Fibroblast of lung (primary cell): ENCODE measurements around the gene ERBB3. TPM values are rescaled to one million over a fixed set of nuclear protein-coding genes. Genes with fewer than 3 reads are reported as not detected.
A peak's percentile ranks its signal among the peaks of the same experiment; 100 is the strongest.

ENCODE experiments used
- DNase-seq, 2 donors: peaks; one replicate each; pipeline versions ENCODE4 v3.0.0 to v3.0.0-alpha.2; 2010; ENCODE audit warnings: low read depth in 2 of 2
- H2AFZ ChIP-seq: 2 replicates; pipeline ENCODE4 v1.5.1; 2012; ENCODE audit warnings: low read length, control low read depth, inconsistent platforms
- H3K27ac ChIP-seq: 2 replicates; pipeline ENCODE4 v1.5.1; 2011; ENCODE audit warnings: low read length, control low read depth; ENCODE audit not compliant: insufficient read depth
- H3K27me3 ChIP-seq: 2 replicates; pipeline ENCODE4 v1.5.1; 2011; ENCODE audit warnings: mild to moderate bottlenecking, low read length; ENCODE audit not compliant: control insufficient read depth, insufficient read depth
- H3K36me3 ChIP-seq: 2 replicates; pipeline ENCODE4 v1.5.1; 2011; ENCODE audit warnings: low read length; ENCODE audit not compliant: control insufficient read depth, insufficient read depth
- H3K4me1 ChIP-seq: 2 replicates; pipeline ENCODE4 v1.5.1; 2011; ENCODE audit warnings: low read length; ENCODE audit not compliant: control insufficient read depth, insufficient read depth; ENCODE audit errors: extremely low read depth
- H3K4me2 ChIP-seq: 2 replicates; pipeline ENCODE4 v1.5.1; 2011; ENCODE audit warnings: low read length, control low read depth; ENCODE audit not compliant: insufficient read depth; ENCODE audit errors: extremely low read depth
- H3K4me3 ChIP-seq, 4 experiments: fragments of 200-600 bp in 1 of 4; sonication (generic) in 1 of 4; replicated peaks in 1 of 4; 2 replicates each; pipeline ENCODE4 v1.5.1; 2011 to 2016; ENCODE audit warnings: low read length in 4 of 4, low read depth in 3 of 4, mild to moderate bottlenecking in 3 of 4, control low read depth in 2 of 4, inconsistent platforms in 1 of 4, mixed read lengths in 1 of 4; ENCODE audit not compliant: insufficient read depth in 1 of 4; ENCODE audit errors: control extremely low read depth in 1 of 4
- H3K79me2 ChIP-seq: 2 replicates; pipeline ENCODE4 v1.5.1; 2012; ENCODE audit warnings: mild to moderate bottlenecking, low read length, inconsistent platforms; ENCODE audit not compliant: control insufficient read depth, insufficient read depth
- H3K9ac ChIP-seq: 2 replicates; pipeline ENCODE4 v1.5.1; 2011; ENCODE audit warnings: mild to moderate bottlenecking, low read length, control low read depth; ENCODE audit not compliant: insufficient read depth
- H3K9me3 ChIP-seq: 2 replicates; pipeline ENCODE4 v1.5.1; 2012; ENCODE audit warnings: low read depth, low read length; ENCODE audit not compliant: control insufficient read depth, insufficient read depth
- H4K20me1 ChIP-seq: 2 replicates; pipeline ENCODE4 v1.5.1; 2011; ENCODE audit warnings: low read length; ENCODE audit not compliant: control insufficient read depth, insufficient read depth; ENCODE audit errors: extremely low read depth
- CTCF ChIP-seq, 2 donors: IDR thresholded peaks in 1 of 2; conservative IDR thresholded peaks in 1 of 2; 1 replicate in 1 of 2; 2 replicates in 1 of 2; pipeline ENCODE4 v1.5.1; 2011 to 2012; ENCODE audit warnings: low read length in 2 of 2, control low read depth in 1 of 2, inconsistent platforms in 1 of 2, low read depth in 1 of 2, mild to moderate bottlenecking in 1 of 2
- EZH2 ChIP-seq: IDR thresholded peaks from 2 replicates; pipeline ENCODE4 v1.5.1; 2012; ENCODE audit warnings: low read length, control low read depth, mild to moderate bottlenecking; ENCODE audit errors: missing control alignments
- polyA plus RNA-seq, 2 donors: library from polyadenylated mRNA; depleted of rRNA in 1 of 2; stranded (reverse) in 1 of 2; unstranded in 1 of 2; fragments of >200 nt; gene quantifications; 2 replicates each; pipeline ENCODE4 v1.2.1, GENCODE V29; 2011 to 2012; ENCODE audit warnings: missing spikeins in 1 of 2
- total RNA-seq: library from RNA; depleted of rRNA; stranded (reverse); fragments of >200 nt; gene quantifications from 2 replicates; pipeline ENCODE4 v1.2.1, GENCODE V29; 2014

The ERBB3 gene
- total and polyA plus RNA-seq, 2 donors (not counting 1 experiment from before 2014, with no cell fraction given): 0.66 to 0.92 TPM

GRCh38 chr12:56143870-56144269 lies 63.9 kb downstream of the ERBB3 start:
- Histone ChIP-seq H3K4me3 (no peak overlapping the region), H4K20me1 (no peaks in the 10 kb centered on the region), H2AFZ (no peak overlapping the region), H3K4me2 (no peak overlapping the region), H3K79me2 (no peaks in the 10 kb centered on the region), H3K9me3 (no peaks in the 10 kb centered on the region), H3K4me1 (no peaks in the 10 kb centered on the region), H3K9ac (no peak overlapping the region), H3K27ac (no peak overlapping the region), H3K27me3 (no peaks in the 10 kb centered on the region), H3K36me3 (peaks cover 19% of the 10 kb centered on the region)
- no peak for DNase-seq
- no peak for TF ChIP-seq CTCF (conservative IDR thresholded peaks at IDR 0.05 in 1 of 2, IDR thresholded peaks at IDR 0.05 in 1 of 2; ENCODE audit: low read depth in 1 of 2, low read length in 2 of 2)
- TF ChIP-seq EZH2: no peak

GRCh38 chr12:56145217-56145616 lies 65.3 kb downstream of the ERBB3 start:
- Histone ChIP-seq H3K9me3 (no peaks in the 10 kb centered on the region), H4K20me1 (no peaks in the 10 kb centered on the region), H2AFZ (no peak overlapping the region), H3K27me3 (no peaks in the 10 kb centered on the region), H3K4me3 (no peak overlapping the region), H3K4me2 (no peak overlapping the region), H3K27ac (no peak overlapping the region), H3K36me3 (peaks cover 17% of the 10 kb centered on the region), H3K9ac (no peak overlapping the region), H3K79me2 (no peaks in the 10 kb centered on the region), H3K4me1 (no peaks in the 10 kb centered on the region)
- TF ChIP-seq EZH2 (no peak), CTCF (conservative IDR thresholded peaks at IDR 0.05 in 1 of 2, IDR thresholded peaks at IDR 0.05 in 1 of 2; ENCODE audit: low read depth in 1 of 2, low read length in 2 of 2) (no peak)
- DNase-seq: no peak

GRCh38 chr12:56146492-56147460 lies 66.8 kb downstream of the ERBB3 start:
- Histone ChIP-seq H3K79me2 (no peaks in the 10 kb centered on the region), H4K20me1 (no peaks in the 10 kb centered on the region), H3K4me3 (no peak overlapping the region), H3K4me1 (peaks cover 5% of the 10 kb centered on the region), H3K36me3 (peaks cover 14% of the 10 kb centered on the region), H3K4me2 (no peak overlapping the region), H2AFZ (no peak overlapping the region), H3K9ac (no peak overlapping the region), H3K9me3 (no peaks in the 10 kb centered on the region), H3K27me3 (no peaks in the 10 kb centered on the region), H3K27ac (no peak overlapping the region)
- TF ChIP-seq CTCF (conservative IDR thresholded peaks at IDR 0.05 in 1 of 2, IDR thresholded peaks at IDR 0.05 in 1 of 2; ENCODE audit: low read depth in 1 of 2, low read length in 2 of 2): no peak
- TF ChIP-seq EZH2: no peak
- DNase-seq: peak; percentile 30 to 72
